SHP77 (cell line): Measurements from ENCODE around the gene PNMA6E.
A peak's percentile ranks its signal among the peaks of the same experiment; 100 is the strongest.

Experiments
- DNase-seq, 2 experiments: peaks; one replicate each; lab custom pipeline; 2025; lab: John Stamatoyannopoulos, UW

PNMA6E gene

DNA sequence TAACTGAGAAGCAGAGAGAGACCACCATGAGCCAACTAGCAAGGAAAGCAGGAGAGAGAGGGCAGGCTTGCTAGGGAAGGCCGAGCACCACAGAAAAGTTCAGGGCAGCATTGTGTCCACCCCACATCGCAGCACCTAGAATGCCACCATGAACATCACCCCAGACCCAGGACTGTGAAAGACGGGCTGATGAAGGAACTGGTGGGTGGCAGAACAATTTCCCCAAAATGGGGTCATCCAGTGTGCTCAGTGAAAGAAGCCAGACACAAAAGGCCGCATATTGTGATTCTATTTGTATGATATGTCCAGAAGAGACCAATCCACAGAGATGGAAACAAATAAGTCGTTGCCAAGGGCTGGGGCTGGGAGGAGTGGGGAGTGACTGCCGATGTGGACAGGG is 16.8 kb downstream of the PNMA6E start:
- no peak for DNase-seq

DNA sequence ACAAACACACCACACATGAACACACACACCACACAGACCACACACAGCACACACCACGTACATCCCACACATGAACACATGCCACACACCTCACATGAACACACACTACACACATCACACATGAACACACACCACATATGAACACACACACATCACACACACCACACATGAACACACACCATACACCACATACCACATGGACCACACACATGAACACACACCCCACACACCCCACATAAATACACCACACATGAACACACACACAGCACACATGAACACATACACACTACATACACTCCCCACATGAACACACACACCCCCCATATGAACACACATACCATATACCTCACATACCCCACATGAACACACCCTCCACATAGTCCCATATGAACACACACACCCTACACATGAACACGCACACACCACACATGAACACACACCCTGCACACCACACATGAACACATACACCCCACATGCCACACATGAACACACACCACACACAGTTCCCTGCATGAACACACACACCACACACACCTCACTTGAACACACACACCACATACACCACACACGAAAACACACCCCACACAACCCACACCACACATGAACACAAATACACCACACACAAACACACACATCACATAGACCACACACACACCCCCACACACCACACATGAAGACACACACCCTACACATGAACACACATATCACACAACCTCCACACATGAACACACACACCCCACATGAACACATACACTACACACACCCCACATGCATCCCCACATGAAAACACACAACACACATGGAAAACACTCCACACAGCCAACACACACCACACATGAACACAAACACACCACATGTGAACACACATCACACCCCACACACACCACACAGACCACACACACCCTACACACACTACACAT is 18.3 kb downstream of the PNMA6E start:
- DNase-seq = no peak

DNA sequence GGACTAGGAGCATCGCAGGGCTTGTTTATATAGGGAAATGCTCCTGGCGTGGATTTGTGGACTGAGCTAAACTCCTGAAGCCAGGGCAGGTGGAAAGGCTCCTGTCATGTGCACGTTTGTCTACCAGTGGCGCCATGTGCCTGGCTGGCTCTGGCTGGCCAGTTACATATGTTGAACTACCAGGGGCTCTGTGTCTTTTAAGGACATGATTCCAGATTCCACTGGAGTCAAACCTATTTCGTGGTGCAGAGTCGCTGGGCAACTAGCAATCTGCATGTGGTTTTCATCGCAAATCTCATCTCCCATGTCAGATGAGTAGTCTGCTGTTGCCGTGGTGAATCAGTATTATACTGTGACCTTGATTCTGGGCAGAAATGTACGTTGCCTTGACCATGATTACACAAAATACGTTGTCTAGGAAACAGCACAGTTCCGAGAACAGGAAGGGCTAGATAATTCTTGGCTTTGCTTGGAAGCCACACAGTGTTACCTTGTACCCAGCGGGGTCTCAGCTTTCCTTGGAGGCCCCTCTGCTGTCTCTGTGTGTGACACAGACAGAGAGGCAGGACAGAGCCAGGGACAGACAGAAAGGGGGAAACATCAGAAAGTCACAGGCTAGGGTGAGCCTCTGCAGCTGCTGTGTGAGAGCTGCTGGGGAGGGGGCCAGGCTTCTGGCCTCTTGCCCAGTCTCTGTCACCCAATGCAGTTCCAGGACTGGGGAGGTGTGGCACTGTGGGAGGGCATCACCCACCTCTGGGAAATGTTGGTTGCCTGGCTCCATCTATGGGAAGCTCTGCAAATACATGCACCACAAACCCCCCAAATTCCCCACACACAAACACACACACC is 19.2 kb downstream of the PNMA6E start:
- peak; percentile 37 to 42 for DNase-seq

DNA sequence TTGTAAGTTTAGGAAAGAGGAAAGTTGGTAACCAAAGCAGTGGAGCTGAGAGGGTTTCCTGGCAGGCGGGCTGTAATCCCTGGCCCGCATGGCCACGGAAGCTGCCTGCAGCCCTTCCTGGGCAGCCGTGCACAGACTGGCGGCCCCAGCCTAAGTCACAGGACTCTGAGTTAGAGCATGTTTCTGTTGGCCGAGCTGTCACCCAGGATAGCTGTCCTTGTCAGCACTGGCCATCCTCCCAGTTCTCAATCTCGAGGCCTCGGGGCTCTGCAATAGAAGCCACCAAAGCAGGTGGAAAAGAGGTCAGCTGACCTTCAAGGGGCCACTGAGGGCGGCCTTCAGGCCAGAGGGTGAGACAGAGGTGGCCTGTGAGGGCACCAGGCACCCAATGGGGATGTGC is 20.5 kb downstream of the PNMA6E start:
- DNase-seq = no peak

DNA sequence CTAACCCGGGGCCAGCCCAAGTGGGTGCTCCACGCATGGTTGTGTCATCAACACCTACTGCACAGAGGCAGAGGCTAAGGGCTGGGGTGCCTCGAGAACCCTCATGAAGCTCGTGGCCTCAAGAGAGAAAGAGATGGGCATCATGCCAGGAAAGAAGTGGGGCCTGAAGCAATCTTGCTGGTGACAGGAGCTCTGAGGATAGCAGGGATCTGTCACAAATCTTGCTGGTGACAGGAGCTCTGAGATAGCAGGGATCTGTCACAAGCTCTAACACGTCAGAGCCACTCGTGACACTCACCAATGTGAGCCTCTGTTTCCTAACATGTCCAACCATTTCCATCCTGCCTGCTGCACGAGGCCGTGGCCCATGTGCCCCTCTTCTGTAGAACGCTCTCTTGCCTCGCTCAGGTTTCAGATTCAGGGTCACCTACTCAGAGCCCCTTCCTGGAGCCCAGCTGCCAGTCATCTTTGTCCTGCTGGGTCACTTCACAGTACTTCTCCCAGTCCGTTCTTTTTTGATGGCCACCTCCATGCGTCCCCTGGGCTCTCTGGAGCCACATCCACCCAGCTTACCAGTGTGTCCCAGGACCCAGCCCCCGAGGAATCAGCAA is 21.1 kb downstream of the PNMA6E start:
- no peak for DNase-seq

DNA sequence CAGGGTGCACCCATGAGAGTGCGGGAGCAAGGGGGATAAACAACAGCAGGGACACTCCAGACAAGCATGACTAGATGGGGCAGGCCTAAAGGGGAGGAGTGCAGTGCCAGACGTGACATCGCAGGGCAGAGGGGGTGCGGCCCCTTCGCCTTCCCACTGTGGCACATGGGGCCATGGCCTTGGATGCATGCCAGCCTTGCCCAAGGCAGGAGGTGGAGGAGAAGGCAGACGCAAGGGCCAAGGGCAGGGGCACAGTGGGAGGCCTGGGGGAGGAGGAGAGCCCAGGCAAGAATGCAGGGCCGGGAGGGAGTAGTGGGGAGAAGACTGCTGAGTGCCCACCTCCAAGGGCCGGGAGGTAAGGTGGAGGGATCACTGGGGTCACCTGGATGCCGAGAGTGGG is 21.6 kb downstream of the PNMA6E start:
- no peak for DNase-seq

DNA sequence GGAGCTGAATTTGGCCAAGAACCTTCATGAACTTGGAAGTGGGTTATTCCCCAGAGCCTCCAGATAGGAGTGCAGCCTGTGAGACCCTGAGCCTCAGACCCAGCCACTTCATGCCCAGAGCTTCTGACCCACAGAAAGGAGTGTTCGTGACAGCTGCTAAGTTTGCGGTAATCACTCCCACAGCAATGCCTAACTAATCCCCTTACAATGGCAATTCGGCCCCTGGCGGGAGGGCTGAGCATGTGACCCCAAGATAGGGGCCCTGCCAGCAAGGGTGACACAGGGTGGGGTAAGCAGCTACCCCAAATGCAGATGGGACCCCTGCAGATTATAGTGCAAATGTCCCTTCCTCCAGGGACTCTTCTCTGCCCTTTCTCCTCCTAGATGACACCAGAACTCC is 22.5 kb downstream of the PNMA6E start:
- no peak for DNase-seq

DNA sequence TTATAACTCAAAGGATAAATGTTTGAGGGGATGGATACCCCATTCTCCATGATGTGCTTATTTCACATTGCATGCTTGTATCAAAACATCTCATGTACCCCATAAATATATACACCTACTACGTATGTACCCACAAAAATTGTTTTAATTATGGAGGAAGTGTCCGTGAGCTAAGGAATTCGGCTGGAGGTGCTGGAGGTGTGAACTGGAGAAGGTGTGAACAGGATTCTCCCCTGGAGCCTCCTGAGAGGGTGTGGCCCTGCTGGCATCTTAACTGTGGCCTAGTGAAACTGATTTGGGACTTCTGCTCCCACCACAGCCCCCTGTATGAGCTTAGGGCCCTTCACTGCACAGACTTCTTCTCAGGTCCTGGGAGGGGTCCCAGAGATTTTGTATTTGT is 23.4 kb downstream of the PNMA6E start:
- no peak for DNase-seq

DNA sequence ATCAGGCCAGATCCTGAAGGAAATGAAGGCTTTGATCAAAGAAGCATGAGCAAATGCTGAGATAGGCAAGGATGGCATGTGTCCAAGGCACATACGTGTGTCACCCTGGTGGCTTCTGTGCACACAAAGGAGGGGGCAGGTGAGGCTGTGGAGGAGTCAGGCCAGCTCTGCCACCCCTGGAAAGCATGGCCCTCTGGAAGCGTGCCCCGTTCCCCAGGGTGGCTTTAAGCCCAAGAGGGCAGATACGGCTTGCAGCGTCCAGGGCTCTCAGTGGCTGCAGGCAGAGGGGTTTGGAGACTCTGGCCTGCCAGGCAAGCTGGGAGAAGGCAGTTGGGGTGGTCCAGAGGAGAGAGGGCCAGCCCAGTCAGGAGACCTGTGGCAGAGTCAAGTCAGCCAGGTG is 25.6 kb downstream of the PNMA6E start:
- DNase-seq = no peak

DNA sequence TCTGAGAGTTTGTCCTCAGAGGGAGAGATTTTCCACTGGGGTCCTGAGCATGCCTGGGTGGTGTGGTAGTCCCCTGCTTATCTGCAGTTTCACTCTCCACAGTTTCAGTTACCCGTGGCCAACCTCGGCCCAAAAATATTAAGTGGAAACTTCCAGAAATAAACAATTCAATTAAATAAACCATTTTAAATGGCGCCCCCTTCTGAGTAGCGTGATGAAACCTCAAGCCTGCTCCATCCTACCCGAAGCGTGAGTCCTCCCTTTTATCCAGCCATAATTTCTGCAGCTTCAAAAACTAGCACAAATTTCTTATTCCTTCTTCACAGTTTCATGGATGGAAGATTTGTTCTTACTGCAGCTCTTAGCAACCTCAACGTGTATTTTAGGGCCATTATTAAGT is 26.7 kb downstream of the PNMA6E start:
- DNase-seq = no peak

DNA sequence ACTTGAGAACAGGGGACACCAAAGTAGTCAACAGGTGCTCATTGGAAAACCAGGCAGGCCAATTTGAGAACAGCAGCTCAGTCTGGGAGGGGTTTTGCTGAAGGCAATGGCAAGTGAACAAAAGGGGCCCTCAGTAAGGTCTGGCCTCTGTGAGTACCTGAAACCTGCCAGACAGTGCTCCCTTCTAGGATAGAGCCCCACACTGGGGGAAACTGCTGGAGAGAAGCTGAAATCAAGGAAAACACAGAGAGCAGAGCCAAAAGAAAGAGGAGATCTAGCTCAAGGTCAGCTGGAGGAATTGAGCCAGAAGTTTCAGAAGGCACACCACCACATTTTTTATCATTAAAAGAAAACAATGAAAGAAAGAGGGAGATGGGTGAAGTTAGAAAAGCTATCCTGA is 28.2 kb downstream of the PNMA6E start:
- no peak for DNase-seq

DNA sequence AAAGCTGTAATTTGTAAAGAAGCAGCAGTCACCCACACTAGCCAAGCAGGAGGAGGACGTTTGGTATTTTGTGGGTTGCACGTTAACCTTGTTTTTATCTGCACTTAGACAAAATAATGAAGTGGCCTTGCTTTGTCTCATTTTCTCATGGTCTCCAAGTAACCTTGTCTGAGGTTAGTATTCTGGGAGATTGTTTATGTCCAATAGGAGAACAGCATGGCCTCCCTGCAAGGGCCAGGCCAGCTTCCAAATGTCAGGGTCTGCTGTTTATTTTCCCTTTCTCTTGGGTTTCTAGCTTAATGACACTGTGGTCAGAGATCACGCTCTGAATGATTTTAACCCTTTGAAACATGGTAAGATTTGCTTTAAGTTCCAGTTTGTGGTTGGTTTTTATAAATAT is 29.9 kb downstream of the PNMA6E start:
- DNase-seq = no peak

DNA sequence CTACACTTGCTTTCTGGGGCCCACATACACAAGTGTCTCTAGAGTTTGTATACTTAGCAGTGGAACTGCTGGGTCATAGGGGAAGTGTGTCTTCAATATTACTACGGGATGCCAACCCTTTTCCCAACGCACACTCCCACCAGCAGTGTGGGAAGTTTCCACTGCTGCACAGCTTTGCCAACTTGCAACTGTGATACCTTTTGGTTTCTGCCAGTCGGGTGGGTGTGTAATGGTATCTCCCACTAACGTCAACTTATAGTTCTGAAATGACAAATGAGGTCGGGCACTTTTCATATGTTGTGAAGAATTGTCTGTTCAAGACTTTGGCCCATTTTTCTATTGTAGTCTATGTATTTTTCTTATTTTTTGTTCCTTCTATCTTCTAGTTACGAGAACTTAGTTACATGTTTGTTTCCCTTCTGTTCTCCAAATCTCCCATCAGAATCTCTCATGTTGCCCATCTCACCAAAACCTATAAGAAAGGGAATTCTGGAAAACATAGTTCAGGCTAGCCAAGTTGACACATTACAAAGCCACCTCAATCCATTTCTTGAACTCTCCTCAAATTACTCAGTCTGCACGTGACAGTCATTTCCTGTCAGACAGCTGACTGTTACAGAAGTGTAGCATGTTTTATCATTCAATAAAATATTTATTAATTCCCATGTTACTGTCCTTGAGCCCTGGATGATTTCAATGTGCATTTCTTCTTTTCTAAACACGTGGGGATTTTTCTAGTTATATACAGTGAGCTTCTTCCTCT is 30.7 kb downstream of the PNMA6E start:
- no peak for DNase-seq

DNA sequence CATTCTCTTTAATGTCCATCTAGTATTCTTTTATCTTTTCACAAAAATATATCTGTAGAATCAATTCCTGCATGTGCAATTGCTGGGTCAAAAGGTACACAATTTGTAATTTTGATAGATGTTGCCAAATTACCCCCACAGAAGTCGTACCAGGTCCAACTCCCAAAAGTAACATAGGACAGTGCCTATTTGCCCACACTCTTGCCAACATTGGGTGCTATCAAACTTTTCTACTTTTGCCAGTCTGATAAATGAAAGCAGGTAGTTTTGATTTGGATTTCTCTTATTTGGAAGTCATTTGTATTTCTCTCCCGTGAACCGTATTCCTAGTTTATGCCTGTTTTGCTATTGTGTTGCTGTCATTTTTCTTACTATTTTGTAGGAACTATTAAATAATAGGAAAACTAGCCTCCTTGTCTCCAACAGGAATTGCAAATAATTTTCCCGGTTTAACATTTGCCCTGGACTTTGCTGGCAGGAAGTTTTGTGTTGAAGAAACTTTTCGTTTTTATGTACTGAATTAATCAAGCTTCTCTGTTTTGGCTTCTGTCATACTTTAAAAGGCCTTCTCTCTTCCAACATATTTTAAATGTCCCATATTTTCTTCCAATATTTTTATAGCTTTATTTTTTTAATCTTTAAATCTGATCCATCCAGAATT is 34.1 kb downstream of the PNMA6E start:
- DNase-seq = no peak

DNA sequence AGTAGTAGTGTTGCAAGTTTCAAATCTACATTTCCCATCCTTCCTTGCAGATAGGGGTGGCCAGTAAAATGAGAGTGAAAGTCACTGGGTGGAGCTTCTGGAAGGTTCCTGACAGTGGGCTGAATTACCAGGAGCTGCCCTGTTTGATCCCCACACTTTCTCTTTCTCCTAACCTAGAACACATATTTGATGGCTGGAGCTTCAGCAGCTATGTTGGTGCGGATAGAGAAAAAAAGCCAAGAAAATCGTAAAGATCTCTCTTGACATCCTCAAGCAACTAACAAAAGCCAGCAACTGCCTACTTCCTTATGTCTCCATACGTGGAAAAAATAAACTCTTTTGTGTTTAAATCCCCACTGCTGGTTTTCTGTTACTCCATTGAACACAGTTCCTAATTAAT is 35.0 kb downstream of the PNMA6E start:
- no peak for DNase-seq

DNA sequence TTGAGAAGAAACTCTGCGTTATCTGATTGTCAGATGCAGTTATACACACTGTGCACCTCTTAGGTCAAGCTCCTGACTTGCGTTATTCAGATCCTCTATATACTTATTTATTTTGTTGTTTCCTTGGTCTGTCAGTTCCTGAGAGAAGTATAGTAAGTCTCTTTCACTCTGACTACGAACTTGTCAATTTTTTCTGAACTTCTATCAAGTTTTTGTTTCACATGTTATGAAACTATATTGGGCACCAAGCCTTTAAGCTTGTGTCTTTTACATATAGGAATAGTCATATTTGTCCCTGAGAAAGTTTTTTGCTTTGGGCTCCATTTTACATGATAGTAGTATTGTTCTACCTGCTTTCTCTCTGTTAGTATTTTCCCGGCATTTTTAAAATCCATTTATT is 35.5 kb downstream of the PNMA6E start:
- no peak for DNase-seq

DNA sequence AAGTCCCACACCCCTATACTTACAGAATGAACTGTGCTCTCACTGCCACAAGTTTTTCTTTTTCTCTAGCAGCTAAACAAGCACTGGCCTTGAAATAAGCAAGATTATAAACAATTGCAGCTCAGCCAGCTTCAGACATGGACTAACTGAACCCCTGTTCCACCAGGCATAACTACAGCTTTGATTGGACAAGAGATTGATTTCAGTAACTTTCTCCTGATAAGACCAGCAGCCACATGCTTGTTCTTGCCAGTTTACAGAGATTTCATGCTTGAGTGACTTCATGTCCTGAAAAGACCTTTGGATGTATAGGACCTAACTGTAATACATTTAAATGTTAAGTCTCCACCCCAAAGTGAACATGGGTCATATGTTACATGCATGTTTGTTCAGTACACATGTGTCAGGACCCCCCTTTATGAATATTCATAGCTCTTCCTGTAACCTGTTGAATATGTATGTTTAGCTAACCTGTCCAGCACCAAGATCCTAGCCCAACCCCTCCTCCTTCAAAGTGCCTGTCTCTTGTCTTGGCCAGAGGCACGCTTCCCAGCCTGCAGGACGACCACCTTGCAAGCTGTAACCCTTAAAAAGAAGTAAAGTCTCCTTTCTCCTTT is 39.3 kb downstream of the PNMA6E start:
- no peak for DNase-seq

DNA sequence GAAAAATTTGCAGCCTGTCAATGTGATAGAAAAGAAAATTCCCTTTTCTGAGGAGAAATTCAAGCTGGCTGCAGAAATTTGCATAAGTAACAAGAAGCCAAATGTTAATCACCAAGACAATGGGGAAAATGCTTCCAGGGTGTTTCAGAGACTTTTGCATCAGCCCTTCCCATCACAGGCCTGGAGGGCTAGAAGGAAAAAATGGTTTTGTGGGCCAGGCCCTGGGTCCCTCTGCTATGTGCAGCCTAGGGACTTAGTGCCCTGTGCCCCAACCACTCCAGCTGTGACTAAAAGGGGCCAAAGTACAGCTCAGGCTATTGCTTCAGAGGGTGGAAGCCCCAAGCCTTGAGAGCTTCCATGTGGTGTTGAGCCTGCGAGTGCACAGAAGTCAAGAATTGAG is 43.3 kb downstream of the PNMA6E start:
- no peak for DNase-seq

DNA sequence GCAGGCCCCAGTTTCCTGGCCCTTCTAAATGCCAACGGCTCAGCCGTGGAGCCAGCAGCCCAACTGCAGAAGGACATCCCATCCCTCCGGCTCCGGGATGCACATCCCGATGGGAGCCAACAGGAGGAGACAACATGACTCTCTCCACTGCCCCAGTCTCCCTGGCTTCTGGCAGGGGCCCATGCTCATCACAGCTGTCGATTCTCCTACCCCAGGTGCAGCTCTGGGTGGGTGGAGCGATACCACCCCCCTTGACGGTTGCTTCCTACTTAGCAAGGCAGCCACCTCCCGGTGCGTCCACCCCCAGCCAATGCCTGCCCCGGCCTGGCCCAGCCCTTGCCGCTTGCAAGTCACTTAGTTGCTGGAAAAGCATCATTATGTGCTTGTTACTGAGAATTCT is 47.7 kb downstream of the PNMA6E start:
- DNase-seq = no peak

DNA sequence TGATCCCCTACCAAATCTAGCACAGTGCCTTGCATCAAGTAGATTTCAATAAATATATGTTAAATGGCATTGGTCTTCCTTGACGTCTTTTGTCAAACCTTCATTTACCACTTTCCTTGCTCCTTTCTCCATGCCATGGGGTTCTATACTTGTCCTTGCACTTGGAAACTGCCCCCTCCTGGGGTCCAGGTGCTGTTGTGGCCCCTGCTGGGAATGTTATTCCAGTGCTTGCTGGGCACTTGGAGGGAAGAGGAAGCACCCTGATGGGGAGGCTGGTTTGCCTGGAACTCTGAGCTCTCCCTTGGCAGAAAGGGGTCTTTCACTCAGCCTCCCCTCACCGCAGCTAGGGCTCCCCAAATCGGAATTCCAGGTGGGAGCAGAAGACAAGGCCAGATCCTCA is 48.3 kb downstream of the PNMA6E start:
- DNase-seq = no peak

DNA sequence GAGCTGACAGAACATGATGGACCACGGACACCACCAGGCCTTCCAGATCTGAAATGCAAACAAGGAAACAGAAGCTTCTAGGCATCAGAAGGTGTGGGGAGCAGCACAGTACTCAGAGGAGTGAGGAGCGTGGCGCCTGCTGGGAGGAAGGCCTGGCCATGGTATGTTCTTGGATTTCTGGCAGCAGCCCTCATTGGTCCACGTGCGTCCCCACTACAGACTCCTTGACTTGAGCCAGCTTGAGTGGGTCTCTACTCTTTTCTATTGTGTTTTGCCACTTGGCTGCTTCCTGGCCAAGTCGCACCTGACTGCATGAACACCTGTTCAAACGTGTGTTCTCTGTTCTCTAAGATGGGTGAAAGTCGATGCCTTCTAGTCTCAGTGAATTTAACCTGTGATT is 49.2 kb downstream of the PNMA6E start:
- DNase-seq = no peak
